ENCODE measurements around the gene CCDC102A. TPM values are rescaled to one million over a fixed set of nuclear protein-coding genes. Genes with fewer than 3 reads are reported as not detected.
A peak's percentile ranks its signal among the peaks of the same experiment; 100 is the strongest.

CCDC102A gene
- total and polyA plus RNA-seq, 10 of the 15 experiments (the other 5 are each of a cell fraction or from before 2014, with no cell fraction given) = 0.03 to 5.9 (median 2.4) TPM

GRCh38 chr16:57522960-57523359 lies 13.4 kb downstream of the CCDC102A start:
- ChIA-PET RAD21 (ENCODE audit: unreplicated experiment) (interaction anchor here (0.8 to 2.0 kb wide), 10 partner anchors 9 to 221 kb away, joined by 3 to 17 read pairs (median 4); partner anchors contain the start of gene ADGRG5), POLR2A (interaction anchor here (0.5 to 1.2 kb wide), 5 partner anchors 14 to 109 kb away, joined by 3 to 9 read pairs (median 5); partner anchors contain the start of gene DOK4), SMC1A (ENCODE audit: uncharacterized antibody, unreplicated experiment) (interaction anchor here (0.6 to 3.2 kb wide), 17 partner anchors 13 to 1021 kb away, joined by 3 to 32 read pairs (median 4); partner anchors contain the start of genes ADGRG5, CCDC102A, CIAPIN1 and COQ9), CTCF (interaction anchor here (0.6 to 3.8 kb wide), 17 partner anchors 8 to 225 kb away, joined by 3 to 45 read pairs (median 4); partner anchors contain the start of genes CCDC102A and POLR2C)
- TF ChIP-seq HCFC1 (IDR thresholded peaks at IDR 0.05; ENCODE audit: low read length) (no peak), SUPT20H (IDR thresholded peaks at IDR 0.05; ENCODE audit: borderline replicate concordance, control insufficient read depth, low read depth, low read length) (no peak), ZNF384 (IDR thresholded peaks at IDR 0.05; ENCODE audit: borderline replicate concordance, low read depth, low read length) (peak; percentile 85), SMARCA5 (IDR thresholded peaks at IDR 0.05) (0 out of 2 replicates have a peak, but pooled peaks have one; percentile 21), SPI1 (IDR thresholded peaks at IDR 0.05; ENCODE audit: borderline replicate concordance, insufficient read depth, low read depth, low read length) (peak; percentile 48), RELA (IDR thresholded peaks at IDR 0.05; ENCODE audit: borderline replicate concordance, partially characterized antibody) (no peak), PAX5 (IDR thresholded peaks at IDR 0.05; ENCODE audit: borderline replicate concordance, low read depth, low read length) (peak; percentile 73; the same call in 1 of the 2 replicates), BMI1 (IDR thresholded peaks at IDR 0.05; ENCODE audit: borderline replicate concordance) (no peak), TBL1XR1 (IDR thresholded peaks at IDR 0.05; ENCODE audit: low read depth, low read length) (no peak), TAF1 (IDR thresholded peaks at IDR 0.05; ENCODE audit: borderline replicate concordance, low read depth, low read length) (0 out of 2 replicates have a peak, but pooled peaks have one; percentile 2), PKNOX1 (IDR thresholded peaks at IDR 0.05) (no peak), BCL11A (IDR thresholded peaks at IDR 0.05; ENCODE audit: low read depth, low read length) (no peak), CHD4 (IDR thresholded peaks at IDR 0.05) (no peak), ZNF207 (IDR thresholded peaks at IDR 0.05; ENCODE audit: borderline replicate concordance) (no peak)
- no peaks in the 10 kb centered on the region; the same call in 1 of the 2 replicates for H4K20me1 ChIP-seq (ENCODE audit: control insufficient read depth, insufficient read depth)
- H3K4me3 ChIP-seq = peak overlapping the region; percentile 19; the same call in 1 of the 2 replicates
- H3K9me3 ChIP-seq (replicated peaks; ENCODE audit: control insufficient read depth, insufficient read depth, low read length) = no peaks in the 10 kb centered on the region
- H3K36me3 ChIP-seq (ENCODE audit: control insufficient read depth in 2 of 2, insufficient read depth in 2 of 2, low read length in 1 of 2) = no peaks in the 10 kb centered on the region; a peak in 1 of 4 replicates
- BruUV-seq (replicated peaks) = no TSS peak
- H3K27me3 ChIP-seq (replicated peaks in 1 of 2; ENCODE audit: control insufficient read depth in 2 of 2, insufficient read depth in 2 of 2, low read length in 1 of 2) = no peaks in the 10 kb centered on the region
- H2AFZ ChIP-seq (ENCODE audit: control insufficient read depth, low read depth, low read length) = no peak overlapping the region; the same call in 1 of the 2 replicates
- peak; percentile 41 for FAIRE-seq
- peak overlapping the region; percentile 71 for H3K4me2 ChIP-seq (ENCODE audit: control insufficient read depth, insufficient read depth)
- DNase-seq (ENCODE audit: low read depth, low spot score) = no peak
- WGBS (ENCODE audit: insufficient coverage, insufficient replicate concordance, low lambda C conversion rate, missing lambda C conversion rate) = 29% methylated on average over 8 of the region's 8 CpGs
- intact Hi-C loops (cut with micrococcal nuclease; ENCODE audit: unreplicated experiment) = no loop called here
- no peak overlapping the region for H3K27ac ChIP-seq (ENCODE audit: control insufficient read depth, insufficient read depth)
- peaks cover 12% of the 10 kb centered on the region for H3K4me1 ChIP-seq (ENCODE audit: control insufficient read depth, insufficient read depth, low read length)
- H3K9ac ChIP-seq (ENCODE audit: control insufficient read depth, insufficient read depth, low read length) = no peak overlapping the region; the same call in 1 of the 2 replicates
- peak; percentile 66 for ATAC-seq
- H3K79me2 ChIP-seq (ENCODE audit: control insufficient read depth, insufficient read depth, low read length) = no peaks in the 10 kb centered on the region
- in situ Hi-C loops (cut with MboI) = no loop called here

Data from GM12878 (cell line).